SK-N-SH (cell line): Measurements from ENCODE around the gene ARL5A.

Experiments
- CTCF ChIP-seq: fragments of 200-600 bp; sonication (generic); IDR thresholded peaks from 2 replicates; pipeline ENCODE4 v1.6.1; 2017; ENCODE audit warnings: antibody characterized with exemption, mild to moderate bottlenecking, moderate library complexity
- EP300 ChIP-seq, 2 experiments: IDR thresholded peaks; 2 replicates each; pipeline versions ENCODE4 v1.4.0 to v1.6.1; 2012; ENCODE audit warnings: borderline replicate concordance in 1 of 2, low read depth in 1 of 2, low read length in 1 of 2
- GABPA ChIP-seq: IDR thresholded peaks from 2 replicates; pipeline ENCODE4 v1.4.0; 2012; ENCODE audit warnings: low read depth, mild to moderate bottlenecking
- MAX ChIP-seq: IDR thresholded peaks from 2 replicates; pipeline ENCODE4 v1.4.0; 2012; ENCODE audit warnings: low read depth
- POLR2AphosphoS5 ChIP-seq: IDR thresholded peaks from 2 replicates; pipeline ENCODE4 v1.6.1; 2012; ENCODE audit warnings: low read depth, low read length
- RAD21 ChIP-seq: IDR thresholded peaks from 2 replicates; pipeline ENCODE4 v1.6.1; 2012; ENCODE audit warnings: mild to moderate bottlenecking, low read length
- REST ChIP-seq: IDR thresholded peaks from 2 replicates; pipeline ENCODE4 v1.6.1; 2012; ENCODE audit warnings: mild to moderate bottlenecking, low read depth, low read length, moderate library complexity
- RXRA ChIP-seq: IDR thresholded peaks from 2 replicates; pipeline ENCODE4 v1.4.0; 2012; ENCODE audit warnings: low read depth, mild to moderate bottlenecking, borderline replicate concordance
- SIN3A ChIP-seq: IDR thresholded peaks from 2 replicates; pipeline ENCODE4 v1.6.1; 2012; ENCODE audit warnings: low read depth, mild to moderate bottlenecking, low read length, moderate library complexity, borderline replicate concordance
- SMC3 ChIP-seq: IDR thresholded peaks from 2 replicates; pipeline ENCODE4 v1.6.1; 2012; ENCODE audit warnings: low read depth, low read length, improper control_type of control experiment
- TEAD4 ChIP-seq: IDR thresholded peaks from 2 replicates; pipeline ENCODE4 v1.4.0; 2012; ENCODE audit warnings: mild to moderate bottlenecking, borderline replicate concordance; ENCODE audit not compliant: insufficient read depth

- TF ChIP-seq POLR2AphosphoS5 (no peak), RXRA (no peak), GABPA (no peak), CTCF (no peak), EP300 (IDR thresholded peaks at IDR 0.05; ENCODE audit: borderline replicate concordance in 1 of 2, low read depth in 1 of 2, low read length in 1 of 2) (no peak), REST (no peak), RAD21 (no peak), SIN3A (no peak), MAX (no peak), TEAD4 (no peak), SMC3 (no peak)
Observed at GRCh38 chr2:151770995-151771394, 57.2 kb downstream of the ARL5A start.
